Measurements from ENCODE around the gene NFS1. TPM values are rescaled to one million over a fixed set of nuclear protein-coding genes. Genes with fewer than 3 reads are reported as not detected.
"Not testable (repeated sequence)": the region's sequence is repeated elsewhere in the genome, so short reads cannot be mapped to it uniquely, and the experiment has no call there.

The NFS1 gene
- total and polyA plus RNA-seq, 12 donors, result 29.5 to 69.0 (median 57.1) TPM

DNA sequence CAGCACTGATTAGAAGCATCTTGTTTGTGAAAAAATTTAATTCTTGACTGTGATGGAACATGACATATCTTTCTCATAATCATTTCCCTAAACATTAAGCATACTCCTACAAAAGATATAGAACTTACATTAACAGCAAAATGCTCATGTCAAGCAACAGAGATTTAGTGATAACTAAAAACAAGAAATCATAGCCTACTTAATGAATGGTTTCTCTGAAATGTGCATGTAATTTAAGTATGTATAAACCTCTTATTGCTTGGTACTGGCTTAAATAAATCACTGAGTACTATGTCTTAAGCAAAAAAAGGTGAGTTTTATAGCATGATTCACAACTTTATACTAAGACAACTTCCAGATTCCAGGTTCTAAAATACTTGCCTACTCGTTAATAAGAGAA lies 9.3 kb upstream of the NFS1 start:
- intact Hi-C loops (cut with DNase I), result loop anchor here in 2 of 10 donors (5.0 to 10.0 kb wide), 2 partner anchors 174 to 244 kb away; no protein-coding TSS in a partner anchor
- DNase-seq (no peak), ATAC-seq (no peak)
- no peak overlapping the region for H3K4me3 ChIP-seq
- TF ChIP-seq, protein P1, sequence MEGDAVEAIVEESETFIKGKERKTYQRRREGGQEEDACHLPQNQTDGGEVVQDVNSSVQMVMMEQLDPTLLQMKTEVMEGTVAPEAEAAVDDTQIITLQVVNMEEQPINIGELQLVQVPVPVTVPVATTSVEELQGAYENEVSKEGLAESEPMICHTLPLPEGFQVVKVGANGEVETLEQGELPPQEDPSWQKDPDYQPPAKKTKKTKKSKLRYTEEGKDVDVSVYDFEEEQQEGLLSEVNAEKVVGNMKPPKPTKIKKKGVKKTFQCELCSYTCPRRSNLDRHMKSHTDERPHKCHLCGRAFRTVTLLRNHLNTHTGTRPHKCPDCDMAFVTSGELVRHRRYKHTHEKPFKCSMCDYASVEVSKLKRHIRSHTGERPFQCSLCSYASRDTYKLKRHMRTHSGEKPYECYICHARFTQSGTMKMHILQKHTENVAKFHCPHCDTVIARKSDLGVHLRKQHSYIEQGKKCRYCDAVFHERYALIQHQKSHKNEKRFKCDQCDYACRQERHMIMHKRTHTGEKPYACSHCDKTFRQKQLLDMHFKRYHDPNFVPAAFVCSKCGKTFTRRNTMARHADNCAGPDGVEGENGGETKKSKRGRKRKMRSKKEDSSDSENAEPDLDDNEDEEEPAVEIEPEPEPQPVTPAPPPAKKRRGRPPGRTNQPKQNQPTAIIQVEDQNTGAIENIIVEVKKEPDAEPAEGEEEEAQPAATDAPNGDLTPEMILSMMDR (IDR thresholded peaks at IDR 0.05), result no peak
- peaks cover 0 to 55% (median 27%) of the 10 kb centered on the region in 9 donors for H3K4me1 ChIP-seq
- WGBS, 2 donors, result 28 to 32% methylated on average over 1 of the region's 1 CpG
- H3K9me3 ChIP-seq, result no peaks in the 10 kb centered on the region
- no peaks in the 10 kb centered on the region for H3K27me3 ChIP-seq
- no peak overlapping the region for H3K27ac ChIP-seq
- peaks cover 0 to 100% (median 91%) of the 10 kb centered on the region in 9 donors for H3K36me3 ChIP-seq

DNA sequence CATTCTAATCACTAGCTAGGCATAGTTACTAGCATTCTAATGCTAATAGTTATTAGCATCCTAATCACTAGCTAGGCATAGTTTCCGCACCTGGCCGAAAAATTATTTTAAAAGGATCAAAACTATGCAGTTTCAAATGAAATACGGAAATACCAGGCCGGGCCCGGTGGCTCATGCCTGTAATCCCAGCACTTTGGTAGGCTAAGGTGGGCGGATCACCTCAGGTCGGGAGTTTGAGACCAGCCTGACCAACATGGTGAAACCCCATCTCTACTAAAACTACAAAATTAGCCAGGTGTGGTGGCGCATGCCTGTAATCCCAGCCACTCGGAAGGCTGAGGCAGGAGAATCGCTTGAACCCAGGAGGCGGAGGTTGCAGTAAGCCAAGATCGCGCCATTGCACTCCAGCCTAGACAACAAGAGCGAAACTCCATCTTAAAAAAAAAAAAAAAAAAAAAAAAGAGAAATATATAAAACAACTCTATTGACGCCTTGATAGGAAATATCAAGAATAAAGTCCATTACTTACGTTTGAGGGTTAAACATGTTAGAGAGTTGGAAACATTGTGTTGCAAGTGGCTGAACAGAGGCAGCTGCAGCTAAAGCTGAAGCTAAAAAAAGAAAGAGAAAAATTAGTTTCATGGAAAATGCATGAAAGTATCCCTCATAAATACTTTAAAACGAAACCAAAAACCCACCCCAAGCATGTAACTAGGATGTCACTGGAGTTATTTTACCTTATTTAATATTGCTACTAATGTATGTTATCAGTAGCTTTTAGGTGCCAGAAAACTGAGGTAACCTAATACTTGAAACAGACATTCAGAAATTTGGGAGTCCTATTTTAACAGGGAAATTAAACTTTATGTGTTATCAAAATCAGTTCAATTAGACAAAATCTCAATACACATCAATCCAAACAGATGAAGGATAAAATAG lies 7.7 kb upstream of the NFS1 start:
- 90 to 92% methylated on average over 17 of the region's 17 CpGs for WGBS, 2 donors
- Histone ChIP-seq H3K4me1 (peaks cover 0 to 44% (median 27%) of the 10 kb centered on the region in 9 donors), H3K36me3 (peaks cover 0 to 100% (median 77%) of the 10 kb centered on the region in 9 donors)
- intact Hi-C loops (cut with DNase I), result loop anchor here in 2 of 10 donors (5.0 to 10.0 kb wide), 2 partner anchors 175 to 242 kb away; no protein-coding TSS in a partner anchor
- H3K27me3 ChIP-seq, H3K9me3 ChIP-seq, H3K27ac ChIP-seq, DNase-seq, ATAC-seq, H3K4me3 ChIP-seq: not testable (repeated sequence)

DNA sequence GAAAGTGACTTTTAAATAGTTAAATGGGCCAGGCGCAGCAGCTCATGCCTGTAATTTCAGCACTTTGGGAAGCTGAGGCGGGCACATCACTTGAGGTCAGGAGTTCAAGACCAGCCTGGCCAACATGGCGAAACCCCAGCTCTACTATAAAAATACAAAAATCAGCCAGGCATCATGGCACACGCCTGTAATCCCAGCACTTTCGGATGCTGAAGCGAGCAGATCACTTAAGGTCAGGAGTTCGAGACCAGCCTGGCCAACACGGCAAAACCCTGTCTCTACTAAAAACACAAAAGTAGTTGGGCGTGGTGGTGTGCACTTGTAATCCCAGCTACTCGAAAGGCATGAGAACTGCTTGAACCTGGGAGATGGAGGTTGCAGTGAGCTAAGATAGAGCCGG lies 6.7 kb upstream of the NFS1 start:
- Histone ChIP-seq H3K4me1 (peaks cover 0 to 38% (median 21%) of the 10 kb centered on the region in 9 donors), H3K36me3 (peaks cover 0 to 100% (median 69%) of the 10 kb centered on the region in 9 donors)
- H3K27ac ChIP-seq, H3K27me3 ChIP-seq, DNase-seq, H3K9me3 ChIP-seq, H3K4me3 ChIP-seq: not testable (repeated sequence)
- intact Hi-C loops (cut with DNase I), result loop anchor here in 2 of 10 donors (5.0 to 10.0 kb wide), 2 partner anchors 176 to 241 kb away; no protein-coding TSS in a partner anchor
- ATAC-seq, result peak in 1 of 8 donors; percentile 7
- WGBS, 2 donors, result 86 to 88% methylated on average over 11 of the region's 11 CpGs

DNA sequence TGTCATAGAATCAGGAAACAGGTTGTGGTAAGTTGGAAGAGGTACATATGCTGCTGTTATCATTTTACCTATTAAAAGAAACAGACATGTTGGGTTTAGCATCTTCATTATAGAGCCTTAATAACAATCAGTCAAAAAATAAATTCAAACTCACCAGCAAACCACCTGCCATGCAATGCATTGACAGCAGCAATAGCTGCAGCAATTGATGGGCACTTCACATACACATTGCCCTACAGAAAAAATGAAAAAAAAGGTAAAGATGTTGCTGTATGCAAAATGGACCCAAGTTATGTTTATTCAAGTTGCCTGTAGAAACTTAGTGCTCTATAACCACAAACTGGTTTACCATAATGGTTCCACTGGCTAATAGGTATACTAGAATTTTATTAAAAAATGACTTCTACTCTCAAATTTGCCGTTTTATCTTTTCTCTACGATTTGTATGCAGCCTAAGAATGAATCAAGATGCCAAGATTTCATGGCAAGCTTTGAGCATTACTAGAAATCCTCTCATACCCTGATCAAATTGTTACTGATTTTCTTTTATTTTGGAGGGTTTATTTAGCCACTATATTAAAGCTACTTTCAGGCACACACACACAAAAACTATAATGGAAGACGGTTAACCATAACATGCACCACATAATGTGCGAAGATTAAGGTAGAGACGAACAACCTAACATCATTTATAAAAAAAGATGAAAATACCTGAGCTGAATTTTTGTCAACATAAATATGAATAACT lies 5.5 kb upstream of the NFS1 start:
- intact Hi-C loops (cut with DNase I), result loop anchor here in 3 of 10 donors (5.0 to 10.0 kb wide), 3 partner anchors 38 to 240 kb away; partner anchors contain the start of gene RBM39 (in 1 of the 3)
- DNase-seq (no peak), ATAC-seq (no peak)
- peaks cover 0 to 92% (median 59%) of the 10 kb centered on the region in 9 donors for H3K36me3 ChIP-seq
- H3K27ac ChIP-seq, result no peak overlapping the region
- no peaks in the 10 kb centered on the region for H3K27me3 ChIP-seq
- peaks cover 0 to 38% (median 25%) of the 10 kb centered on the region in 9 donors for H3K4me1 ChIP-seq
- TF ChIP-seq, protein P1 (IDR thresholded peaks at IDR 0.05), result no peak
- no peaks in the 10 kb centered on the region for H3K9me3 ChIP-seq
- 85 to 92% methylated on average over 5 of the region's 5 CpGs for WGBS, 2 donors
- no peak overlapping the region for H3K4me3 ChIP-seq
